GM12878 (cell line): ENCODE results near the gene HIGD2B. TPM values are rescaled to one million over a fixed set of nuclear protein-coding genes. Genes with fewer than 3 reads are reported as not detected.
"Not testable (repeated sequence)": the region's sequence is repeated elsewhere in the genome, so short reads cannot be mapped to it uniquely, and the experiment has no call there.

Experiments
- ATAC-seq: fragments of 200-7000 bp; cut with Tn5 transposase; 3 replicates; pipeline ENCODE4 v1.9.1; 2020; ENCODE audit warnings: mild to moderate bottlenecking, moderate library complexity
- BruUV-seq: library from RNA; stranded (reverse); fragments of 400-500 nt; replicated peaks from 2 replicates; lab custom pipeline; 2021; lab: Mats Ljungman, UMichigan
- CTCF ChIA-PET: fragments of 300-600 bp; sonication (Branson Sonifier 250); formaldehyde crosslinking; extraction: SDS; loops from one replicate; lab custom pipeline; 2021; ENCODE audit warnings: inconsistent platforms; lab: Yijun Ruan, JAX
- POLR2A ChIA-PET: fragments of 350-600 bp; formaldehyde crosslinking; extraction: SDS; loops from one replicate; lab custom pipeline; 2021; ENCODE audit warnings: inconsistent platforms; lab: Charles Lee
- RAD21 ChIA-PET: fragments of 300-600 bp; sonication (Branson Sonifier 250); formaldehyde crosslinking; loops from one replicate; lab custom pipeline; 2023; ENCODE audit warnings: antibody characterized with exemption; ENCODE audit not compliant: unreplicated experiment; lab: Charles Lee
- SMC1A ChIA-PET: fragments of 300-600 bp; sonication (Branson Sonifier 250); formaldehyde crosslinking; loops from one replicate; lab custom pipeline; 2023; ENCODE audit not compliant: unreplicated experiment, uncharacterized antibody; lab: Charles Lee
- DNase-seq: peaks from one replicate; pipeline ENCODE4 v3.0.0-alpha.2; 2011; ENCODE audit warnings: low read depth, low spot score
- FAIRE-seq: peaks from 3 replicates; lab custom pipeline; 2011; peaks lifted over from hg19 to GRCh38; lab: Jason Lieb, UNC
- H2AFZ ChIP-seq: 2 replicates; pipeline ENCODE4 v1.6.0; 2011; ENCODE audit warnings: low read depth, low read length, control low read depth; ENCODE audit not compliant: control insufficient read depth
- H3K27ac ChIP-seq: 2 replicates; pipeline ENCODE4 v1.5.1; 2011; ENCODE audit warnings: control low read depth; ENCODE audit not compliant: control insufficient read depth, insufficient read depth
- H3K27me3 ChIP-seq, 2 experiments: replicated peaks in 1 of 2; 2 replicates each; pipeline versions ENCODE4 v1.6.0 to v1.6.1; 2011; ENCODE audit warnings: low read length in 1 of 2; ENCODE audit not compliant: control insufficient read depth in 2 of 2, insufficient read depth in 2 of 2
- H3K36me3 ChIP-seq, 2 experiments: 2 replicates each; pipeline ENCODE4 v1.5.1; 2011; ENCODE audit warnings: low read length in 1 of 2; ENCODE audit not compliant: control insufficient read depth in 2 of 2, insufficient read depth in 2 of 2
- H3K4me1 ChIP-seq: 2 replicates; pipeline ENCODE4 v1.6.1; 2011; ENCODE audit warnings: mild to moderate bottlenecking, low read length, moderate library complexity, mixed read lengths; ENCODE audit not compliant: control insufficient read depth, insufficient read depth
- H3K4me2 ChIP-seq: 2 replicates; pipeline ENCODE4 v1.6.0; 2011; ENCODE audit warnings: control low read depth; ENCODE audit not compliant: control insufficient read depth, insufficient read depth
- H3K4me3 ChIP-seq: fragments of 200-600 bp; sonication (generic); 2 replicates; pipeline ENCODE4 v1.5.1; 2016
- H3K79me2 ChIP-seq: 2 replicates; pipeline ENCODE4 v1.6.0; 2011; ENCODE audit warnings: low read length; ENCODE audit not compliant: control insufficient read depth, insufficient read depth
- H3K9ac ChIP-seq: 2 replicates; pipeline ENCODE4 v1.8.0; 2011; ENCODE audit warnings: low read length, control low read depth, mixed read lengths; ENCODE audit not compliant: control insufficient read depth, insufficient read depth
- H3K9me3 ChIP-seq: replicated peaks from 3 replicates; pipeline ENCODE4 v1.5.1; 2011; ENCODE audit warnings: mild to moderate bottlenecking, low read length; ENCODE audit not compliant: control insufficient read depth, insufficient read depth
- H4K20me1 ChIP-seq: 2 replicates; pipeline ENCODE4 v1.6.0; 2011; ENCODE audit not compliant: control insufficient read depth, insufficient read depth
- CTCF ChIP-seq, 3 experiments: IDR thresholded peaks in 2 of 3; conservative IDR thresholded peaks in 1 of 3; 2 replicates each; pipeline ENCODE4 v1.5.1; 2011; ENCODE audit warnings: low read depth in 3 of 3, low read length in 3 of 3, mild to moderate bottlenecking in 3 of 3, control low read depth in 2 of 3, moderate library complexity in 2 of 3, inconsistent platforms in 1 of 3, mixed read lengths in 1 of 3; ENCODE audit not compliant: control insufficient read depth in 2 of 3, insufficient read depth in 1 of 3; ENCODE audit errors: extremely low read depth in 1 of 3
- WGBS: methylation state at CpG from one replicate; pipeline ENCODE4 v1.1.6; 2016; ENCODE audit warnings: low lambda C conversion rate; ENCODE audit not compliant: insufficient replicate concordance, insufficient coverage; ENCODE audit errors: missing lambda C conversion rate; 5-methylcytosine and 5-hydroxymethylcytosine counted together
- in situ Hi-C: fragments of 300-500 bp; cut with MboI; formaldehyde crosslinking; loops from 9 replicates; pipeline ENCODE4 v1.14.3; 2018; ENCODE audit warnings: mixed read lengths
- intact Hi-C: fragments of 100-400 bp; cut with micrococcal nuclease; formaldehyde crosslinking; loops from one replicate; pipeline ENCODE4 v1.14.2; 2022; ENCODE audit not compliant: unreplicated experiment
- polyA plus RNA-seq, 11 experiments: library from polyadenylated mRNA; depleted of rRNA in 4 of 11; unstranded in 6 of 11; stranded (reverse) in 5 of 11; fragments of >200 nt; fragmentation: Nextera tagmentation in 4 of 11; fragmentation: Illumina TruSeq in 1 of 11; extraction: Ambion mirVana in 4 of 11; extraction: Trizol in 1 of 11; gene quantifications; 1 replicate in 1 of 11; 2 replicates in 10 of 11; pipeline versions ENCODE4 v1.2.1 to v1.2.3, GENCODE V29; 2011 to 2016; ENCODE audit warnings: inconsistent platforms in 2 of 11, missing spikeins in 2 of 11, low read depth in 1 of 11
- small RNA-seq: library from RNA; depleted of rRNA; stranded (forward); fragments of <200 nt; gene quantifications from one replicate; pipeline ENCODE3, GENCODE V24; 2014
- total RNA-seq, 4 experiments: library from RNA; depleted of rRNA in 3 of 4; stranded (reverse); fragments of >200 nt in 3 of 4; fragmentation: Illumina TruSeq in 1 of 4; extraction: Trizol in 1 of 4; gene quantifications; 2 replicates each; pipeline versions ENCODE4 v1.2.1 to v1.2.3, GENCODE V29; 2013 to 2021

The HIGD2B gene
- total and polyA plus RNA-seq, 10 of the 15 experiments (the other 5 are each of a cell fraction or from before 2014, with no cell fraction given), result 0.10 to 0.56 TPM; not detected in 8

- CTCF ChIA-PET, result interaction anchor here (0.7 to 0.8 kb wide), 2 partner anchors 28 kb away, joined by 3 read pairs; no protein-coding TSS in a partner anchor
- 42% methylated on average over 11 of the region's 11 CpGs for WGBS
- H3K9me3 ChIP-seq, H3K4me1 ChIP-seq, H2AFZ ChIP-seq, DNase-seq, SMC1A ChIA-PET, BruUV-seq, H3K4me3 ChIP-seq, H3K27ac ChIP-seq, H3K27me3 ChIP-seq, H4K20me1 ChIP-seq, intact Hi-C loops, H3K4me2 ChIP-seq, H3K79me2 ChIP-seq, POLR2A ChIA-PET, H3K9ac ChIP-seq, H3K36me3 ChIP-seq, RAD21 ChIA-PET, FAIRE-seq: not testable (repeated sequence)
- peak; percentile 58; the same call in 1 of the 3 replicates for ATAC-seq
- TF ChIP-seq CTCF (IDR thresholded peaks at IDR 0.05 in 2 of 3, conservative IDR thresholded peaks at IDR 0.05 in 1 of 3; ENCODE audit: control insufficient read depth in 2 of 3, extremely low read depth in 1 of 3, insufficient read depth in 1 of 3, low read depth in 3 of 3, low read length in 3 of 3), result peak in 2 of 3 experiments; percentile 13 to 21; a peak in 2 of 6 replicates
- in situ Hi-C loops, result loop anchor here (5.0 kb wide), 1 partner anchor 44 kb away; no protein-coding TSS in a partner anchor
These were observed 57.5 kb downstream of the HIGD2B start for GRCh38 chr15:72628249-72629067.

DNA sequence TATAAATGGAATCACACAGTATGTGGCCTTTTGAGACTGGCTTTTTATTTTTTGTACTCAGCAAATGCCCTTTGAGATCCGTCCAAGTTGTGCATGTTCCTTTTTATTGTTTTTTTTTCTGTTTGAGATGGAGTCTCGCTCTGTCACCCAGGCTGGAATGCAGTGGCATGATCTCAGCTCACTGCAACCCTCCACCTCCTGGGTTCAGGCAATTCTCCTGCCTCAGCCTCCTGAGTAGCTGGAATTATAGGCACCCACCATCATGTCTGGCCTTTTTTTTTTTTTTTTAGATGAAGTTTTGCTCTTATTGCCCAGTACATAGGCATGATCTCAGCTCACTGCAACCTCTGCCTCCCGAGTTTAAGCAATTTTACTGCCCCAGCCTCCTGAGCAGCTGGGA lies 59.8 kb downstream of the HIGD2B start:
- FAIRE-seq, result not testable (repeated sequence)

More for the DNA sequence above, 59.8 kb downstream of the HIGD2B start:
- BruUV-seq, H3K27ac ChIP-seq, ATAC-seq, H3K4me1 ChIP-seq, CTCF ChIA-PET, H3K4me3 ChIP-seq, DNase-seq, SMC1A ChIA-PET, H3K9me3 ChIP-seq, RAD21 ChIA-PET, H3K36me3 ChIP-seq, H3K79me2 ChIP-seq, H3K4me2 ChIP-seq, H3K9ac ChIP-seq, H4K20me1 ChIP-seq, intact Hi-C loops, H3K27me3 ChIP-seq, H2AFZ ChIP-seq: not testable (repeated sequence)
- in situ Hi-C loops, result loop anchor here (5.0 kb wide), 1 partner anchor 46 kb away; no protein-coding TSS in a partner anchor
- 62% methylated on average over 3 of the region's 3 CpGs for WGBS
- POLR2A ChIA-PET, result interaction anchor here (0.6 kb wide), 2 partner anchors 52 to 882 kb away, joined by 3 to 4 read pairs; no protein-coding TSS in a partner anchor

Small RNA genes lying within 50 kb of the gene (small RNA-seq; reads per million reads assigned to genes)
- not detected for gene RN7SL853P

Other genes starting within 250 kb of the HIGD2B start
- gene ARIH1, start 211.9 kb downstream of the HIGD2B start, total RNA-seq (2014; rRNA removed), result 31.6 and 33.8 TPM in 2 replicates
- gene ARIH1, start 211.9 kb downstream of the HIGD2B start, total RNA-seq (2014; rRNA removed; fragmentation: Illumina TruSeq; extraction: Trizol), result 19.0 and 20.8 TPM in 2 replicates
- 99.5 and 99.8 TPM in 2 replicates for gene ARIH1, start 211.9 kb downstream of the HIGD2B start, total RNA-seq (2021)
- 63.5 and 71.9 TPM in 2 replicates for gene ARIH1, start 211.9 kb downstream of the HIGD2B start, polyA plus RNA-seq (2011; rRNA removed)
- 34.1 and 37.8 TPM in 2 replicates for gene ARIH1, start 211.9 kb downstream of the HIGD2B start, polyA plus RNA-seq (2014; fragmentation: Illumina TruSeq; extraction: Trizol)
- 10 to 100 TPM; 14.7 to 14.9 TPM for gene ARIH1, start 211.9 kb downstream of the HIGD2B start, polyA plus RNA-seq (2014; fragmentation: Nextera tagmentation; extraction: Ambion mirVana)
- 21.5 and 24.0 TPM in 2 replicates for gene ARIH1, start 211.9 kb downstream of the HIGD2B start, polyA plus RNA-seq (2014; rRNA removed)
- gene ARIH1, start 211.9 kb downstream of the HIGD2B start, polyA plus RNA-seq (2016; fragmentation: Nextera tagmentation; extraction: Ambion mirVana), result 10 to 100 TPM; 17.0 to 32.8 TPM
- gene GOLGA6B, start 31.5 kb downstream of the HIGD2B start, total RNA-seq (2014; rRNA removed), result not detected in 2 replicates
- gene GOLGA6B, start 31.5 kb downstream of the HIGD2B start, total RNA-seq (2014; rRNA removed; fragmentation: Illumina TruSeq; extraction: Trizol), result not detected in 2 replicates
- not detected in 2 replicates for gene GOLGA6B, start 31.5 kb downstream of the HIGD2B start, total RNA-seq (2021)
- not detected in 2 replicates for gene GOLGA6B, start 31.5 kb downstream of the HIGD2B start, polyA plus RNA-seq (2011; rRNA removed)
- gene GOLGA6B, start 31.5 kb downstream of the HIGD2B start, polyA plus RNA-seq (2014; fragmentation: Illumina TruSeq; extraction: Trizol), result not detected in 2 replicates
- not detected for gene GOLGA6B, start 31.5 kb downstream of the HIGD2B start, polyA plus RNA-seq (2014; fragmentation: Nextera tagmentation; extraction: Ambion mirVana)
- gene GOLGA6B, start 31.5 kb downstream of the HIGD2B start, polyA plus RNA-seq (2014; rRNA removed), result not detected in 2 replicates
- not detected for gene GOLGA6B, start 31.5 kb downstream of the HIGD2B start, polyA plus RNA-seq (2016; fragmentation: Nextera tagmentation; extraction: Ambion mirVana)
- gene BBS4, start within 50 bp of the HIGD2B start, total RNA-seq (2014; rRNA removed), result 8.0 and 10.6 TPM in 2 replicates
- 9.3 and 9.6 TPM in 2 replicates for gene BBS4, start within 50 bp of the HIGD2B start, total RNA-seq (2014; rRNA removed; fragmentation: Illumina TruSeq; extraction: Trizol)
- 9.1 and 9.4 TPM in 2 replicates for gene BBS4, start within 50 bp of the HIGD2B start, total RNA-seq (2021)
- gene BBS4, start within 50 bp of the HIGD2B start, polyA plus RNA-seq (2011; rRNA removed), result 22.1 and 33.4 TPM in 2 replicates
- 10.2 and 22.7 TPM in 2 replicates for gene BBS4, start within 50 bp of the HIGD2B start, polyA plus RNA-seq (2014; fragmentation: Illumina TruSeq; extraction: Trizol)
- gene BBS4, start within 50 bp of the HIGD2B start, polyA plus RNA-seq (2014; fragmentation: Nextera tagmentation; extraction: Ambion mirVana), result 10 to 100 TPM in 1 of 2 experiments, 1 to 10 TPM in 1; 9.5 to 13.7 TPM
- 6.4 and 7.2 TPM in 2 replicates for gene BBS4, start within 50 bp of the HIGD2B start, polyA plus RNA-seq (2014; rRNA removed)
- gene BBS4, start within 50 bp of the HIGD2B start, polyA plus RNA-seq (2016; fragmentation: Nextera tagmentation; extraction: Ambion mirVana), result 10 to 100 TPM; 13.7 to 14.4 TPM
- 66.0 and 78.9 TPM in 2 replicates for gene ADPGK, start 97.6 kb upstream of the HIGD2B start, total RNA-seq (2014; rRNA removed)
- 56.2 and 60.2 TPM in 2 replicates for gene ADPGK, start 97.6 kb upstream of the HIGD2B start, total RNA-seq (2014; rRNA removed; fragmentation: Illumina TruSeq; extraction: Trizol)
- 50.3 and 53.2 TPM in 2 replicates for gene ADPGK, start 97.6 kb upstream of the HIGD2B start, total RNA-seq (2021)
- 146 and 165 TPM in 2 replicates for gene ADPGK, start 97.6 kb upstream of the HIGD2B start, polyA plus RNA-seq (2011; rRNA removed)
- 66.6 and 66.7 TPM in 2 replicates for gene ADPGK, start 97.6 kb upstream of the HIGD2B start, polyA plus RNA-seq (2014; fragmentation: Illumina TruSeq; extraction: Trizol)
- gene ADPGK, start 97.6 kb upstream of the HIGD2B start, polyA plus RNA-seq (2014; fragmentation: Nextera tagmentation; extraction: Ambion mirVana), result 10 to 100 TPM; 13.8 to 18.1 TPM
- 65.5 and 78.8 TPM in 2 replicates for gene ADPGK, start 97.6 kb upstream of the HIGD2B start, polyA plus RNA-seq (2014; rRNA removed)
- gene ADPGK, start 97.6 kb upstream of the HIGD2B start, polyA plus RNA-seq (2016; fragmentation: Nextera tagmentation; extraction: Ambion mirVana), result 10 to 100 TPM; 51.5 to 53.1 TPM